Left ventricle myocardium inferior (tissue), 1 donor: Measurements from ENCODE around the gene FCF1. TPM values are rescaled to one million over a fixed set of nuclear protein-coding genes. Genes with fewer than 3 reads are reported as not detected.

Experiments
- DNase-seq: peaks from one replicate; pipeline ENCODE4 v3.0.0-alpha.2; 2020
- H3K27ac ChIP-seq: fragments of 200-600 bp; replicated peaks from 2 replicates; pipeline ENCODE4 v1.8.0; 2021
- H3K27me3 ChIP-seq: fragments of 200-600 bp; 2 replicates; pipeline ENCODE4 v1.8.0; 2021; ENCODE audit warnings: low read depth
- H3K36me3 ChIP-seq: fragments of 200-600 bp; 2 replicates; pipeline ENCODE4 v1.8.0; 2021
- H3K4me1 ChIP-seq: fragments of 200-600 bp; 2 replicates; pipeline ENCODE4 v1.8.0; 2021
- H3K4me3 ChIP-seq: fragments of 200-600 bp; 2 replicates; pipeline ENCODE4 v1.8.0; 2021; ENCODE audit warnings: mild to moderate bottlenecking, moderate library complexity
- H3K9me3 ChIP-seq: fragments of 200-600 bp; replicated peaks from 2 replicates; pipeline ENCODE4 v1.8.0; 2021
- CTCF ChIP-seq: fragments of 200-600 bp; IDR thresholded peaks from 2 replicates; pipeline ENCODE4 v1.8.0; 2021; ENCODE audit warnings: antibody characterized with exemption, mild to moderate bottlenecking, borderline replicate concordance
- intact Hi-C: fragments of 100-400 bp; cut with micrococcal nuclease; formaldehyde crosslinking; loops from one replicate; pipeline ENCODE4 v1.11.0; 2022
- total RNA-seq: library from RNA; stranded (reverse); fragmentation: NEBNext Ultra II Directional; extraction: Animal tissue kit (Norgen Biotek cat#: 25700); gene quantifications from one replicate; pipeline ENCODE4 v1.2.1, GENCODE V29; 2021
- donor health status: DM: no; HTN: yes; CAD: no; lungs with severe emphysema.

Gene FCF1
- total RNA-seq, 1 donor from 2014 or later = 42.7 TPM

DNA sequence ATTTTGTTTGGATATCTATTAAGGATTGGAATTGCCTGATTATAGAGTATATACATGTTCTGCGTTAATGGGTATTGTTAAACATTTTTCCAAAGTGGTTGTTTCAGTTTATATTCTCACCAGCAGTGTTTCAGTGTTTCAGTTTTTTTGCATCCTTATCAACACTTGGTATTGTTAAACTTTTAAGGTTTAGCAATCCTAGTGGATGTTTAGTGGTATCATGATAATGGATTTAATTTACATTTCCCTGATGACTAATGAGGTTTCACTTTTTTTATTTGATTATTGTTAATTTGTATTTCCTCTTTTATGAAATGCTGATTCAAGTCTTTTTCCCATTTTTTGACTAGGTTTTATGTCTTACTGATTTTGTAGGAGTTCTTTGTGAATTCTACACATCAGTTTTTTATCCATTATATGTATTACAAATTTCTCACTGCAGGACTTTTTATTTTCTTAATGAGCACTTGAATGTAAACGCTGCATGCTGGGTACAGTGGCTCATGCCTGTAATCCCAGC lies 73.9 kb downstream of the FCF1 start:
- intact Hi-C loops = no loop called here
- TF ChIP-seq CTCF = no peak
- H3K4me3 ChIP-seq = no peak overlapping the region
- H3K27me3 ChIP-seq = no peaks in the 10 kb centered on the region
- no peaks in the 10 kb centered on the region for H3K9me3 ChIP-seq
- peaks cover 27% of the 10 kb centered on the region for H3K4me1 ChIP-seq
- H3K36me3 ChIP-seq = peaks cover 56% of the 10 kb centered on the region
- H3K27ac ChIP-seq = no peak overlapping the region
- no peak for DNase-seq

Other genes with a start within 250 kb of the FCF1 start
- gene NPC2, start 219.8 kb upstream of the FCF1 start, total RNA-seq = 93.5 TPM
- 45.8 TPM for gene ISCA2, start 219.4 kb upstream of the FCF1 start, total RNA-seq
- gene LTBP2, start 100.9 kb upstream of the FCF1 start, total RNA-seq = 26.5 TPM
- 23.7 TPM for gene AREL1, start 64 bp upstream of the FCF1 start, total RNA-seq
- 28.1 TPM for gene YLPM1, start 50.2 kb downstream of the FCF1 start, total RNA-seq
- not detected for gene PROX2, start 163.0 kb downstream of the FCF1 start, total RNA-seq
- 230 TPM for gene DLST, start 168.8 kb downstream of the FCF1 start, total RNA-seq
- 20.5 TPM for gene RPS6KL1, start 210.1 kb downstream of the FCF1 start, total RNA-seq
- gene PGF, start 242.5 kb downstream of the FCF1 start, total RNA-seq = 4.2 TPM